BE2C (cell line): ENCODE data around the gene ETNK2.

ENCODE experiments used
- DNase-seq: peaks from one replicate; pipeline ENCODE4 v3.0.0-alpha.2; 2020
- H3K27me3 ChIP-seq: fragments of 250-450 bp; sonication (Bioruptor Pico); 2 replicates; pipeline ENCODE4 v1.5.1; 2020; ENCODE audit warnings: mild to moderate bottlenecking
- H3K36me3 ChIP-seq: fragments of 250-450 bp; sonication (Bioruptor Pico); 2 replicates; pipeline ENCODE4 v1.5.1; 2020; ENCODE audit warnings: mild to moderate bottlenecking
- H3K4me1 ChIP-seq: fragments of 250-450 bp; sonication (Bioruptor Pico); 2 replicates; pipeline ENCODE4 v1.5.1; 2020
- H3K4me3 ChIP-seq: 2 replicates; pipeline ENCODE4 v1.5.1; 2011; ENCODE audit warnings: low read depth, low read length
- H3K9me3 ChIP-seq: fragments of 250-450 bp; sonication (Bioruptor Pico); 2 replicates; pipeline ENCODE4 v1.5.1; 2020
- TF ChIP-seq, protein P1 (sequence below): IDR thresholded peaks from 2 replicates; pipeline ENCODE4 v1.5.1; 2012; ENCODE audit warnings: mild to moderate bottlenecking, low read depth, low read length

Gene ETNK2

DNA sequence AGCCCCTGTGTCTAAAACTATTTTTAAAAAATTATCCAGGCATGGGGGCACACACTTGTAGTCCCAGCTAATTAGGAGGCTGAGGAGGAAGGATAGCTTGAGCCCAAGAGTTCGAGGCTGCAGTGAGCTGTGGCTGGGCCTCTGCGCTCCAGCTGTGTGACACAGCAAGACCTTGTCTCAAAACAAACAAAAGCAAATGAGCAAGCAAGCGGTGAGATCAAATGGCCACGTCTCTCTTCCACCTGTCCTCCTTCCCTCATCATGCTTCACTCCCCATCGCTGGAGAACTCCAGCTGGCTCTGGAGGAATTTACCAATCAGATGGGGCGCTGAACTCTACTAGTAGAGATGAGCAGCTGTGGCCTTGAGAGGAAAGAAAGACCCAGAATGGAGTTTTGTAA, 28.3 kb upstream of the ETNK2 start:
- Histone ChIP-seq H3K27me3 (peaks cover 2% of the 10 kb centered on the region; the same call in 1 of the 2 replicates), H3K4me3 (no peak overlapping the region), H3K4me1 (no peaks in the 10 kb centered on the region), H3K36me3 (no peaks in the 10 kb centered on the region), H3K9me3 (no peaks in the 10 kb centered on the region)
- DNase-seq, result no peak
- TF ChIP-seq, protein P1, sequence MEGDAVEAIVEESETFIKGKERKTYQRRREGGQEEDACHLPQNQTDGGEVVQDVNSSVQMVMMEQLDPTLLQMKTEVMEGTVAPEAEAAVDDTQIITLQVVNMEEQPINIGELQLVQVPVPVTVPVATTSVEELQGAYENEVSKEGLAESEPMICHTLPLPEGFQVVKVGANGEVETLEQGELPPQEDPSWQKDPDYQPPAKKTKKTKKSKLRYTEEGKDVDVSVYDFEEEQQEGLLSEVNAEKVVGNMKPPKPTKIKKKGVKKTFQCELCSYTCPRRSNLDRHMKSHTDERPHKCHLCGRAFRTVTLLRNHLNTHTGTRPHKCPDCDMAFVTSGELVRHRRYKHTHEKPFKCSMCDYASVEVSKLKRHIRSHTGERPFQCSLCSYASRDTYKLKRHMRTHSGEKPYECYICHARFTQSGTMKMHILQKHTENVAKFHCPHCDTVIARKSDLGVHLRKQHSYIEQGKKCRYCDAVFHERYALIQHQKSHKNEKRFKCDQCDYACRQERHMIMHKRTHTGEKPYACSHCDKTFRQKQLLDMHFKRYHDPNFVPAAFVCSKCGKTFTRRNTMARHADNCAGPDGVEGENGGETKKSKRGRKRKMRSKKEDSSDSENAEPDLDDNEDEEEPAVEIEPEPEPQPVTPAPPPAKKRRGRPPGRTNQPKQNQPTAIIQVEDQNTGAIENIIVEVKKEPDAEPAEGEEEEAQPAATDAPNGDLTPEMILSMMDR, result no peak

DNA sequence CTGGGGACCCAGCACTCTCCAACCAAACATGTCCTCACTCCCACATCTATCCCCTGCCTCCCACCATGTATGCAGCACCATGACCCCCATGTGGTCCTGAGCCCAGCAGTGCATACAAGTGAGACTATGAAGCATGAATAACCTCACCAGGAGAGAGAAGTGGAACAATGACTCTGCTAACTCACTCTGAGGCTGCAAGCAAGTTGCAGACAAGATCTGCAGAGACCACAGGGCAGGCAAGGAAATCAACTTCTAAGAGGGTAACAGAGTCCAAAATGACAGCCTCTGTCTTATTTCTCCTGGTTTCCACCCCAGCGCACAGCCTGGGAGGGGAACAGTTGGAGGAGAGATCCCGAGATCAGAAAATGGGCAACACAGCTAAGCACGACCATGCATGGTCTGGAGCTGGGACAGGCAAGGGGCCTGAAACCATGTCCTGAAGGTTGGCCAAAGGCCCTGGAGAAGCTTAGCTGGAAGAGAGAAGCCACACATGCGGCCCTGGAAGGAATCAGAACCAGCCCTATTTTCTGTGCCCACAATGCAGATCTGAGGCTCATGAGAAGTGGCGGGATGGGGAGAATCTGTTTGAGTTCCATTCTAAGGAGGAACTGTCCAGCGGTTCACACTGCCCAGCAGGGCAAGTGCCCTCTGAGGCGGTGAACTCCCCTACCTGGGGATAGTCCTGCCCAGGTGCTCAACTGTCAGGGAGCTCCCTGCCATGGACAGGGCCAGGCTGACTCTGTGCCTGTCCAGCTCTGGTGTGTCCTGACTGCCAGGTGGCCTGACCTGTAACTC, 26.8 kb upstream of the ETNK2 start:
- TF ChIP-seq, protein P1, result no peak
- Histone ChIP-seq H3K4me3 (no peak overlapping the region), H3K9me3 (no peaks in the 10 kb centered on the region), H3K27me3 (peaks cover 2% of the 10 kb centered on the region; the same call in 1 of the 2 replicates), H3K4me1 (no peaks in the 10 kb centered on the region), H3K36me3 (no peaks in the 10 kb centered on the region)
- no peak for DNase-seq

DNA sequence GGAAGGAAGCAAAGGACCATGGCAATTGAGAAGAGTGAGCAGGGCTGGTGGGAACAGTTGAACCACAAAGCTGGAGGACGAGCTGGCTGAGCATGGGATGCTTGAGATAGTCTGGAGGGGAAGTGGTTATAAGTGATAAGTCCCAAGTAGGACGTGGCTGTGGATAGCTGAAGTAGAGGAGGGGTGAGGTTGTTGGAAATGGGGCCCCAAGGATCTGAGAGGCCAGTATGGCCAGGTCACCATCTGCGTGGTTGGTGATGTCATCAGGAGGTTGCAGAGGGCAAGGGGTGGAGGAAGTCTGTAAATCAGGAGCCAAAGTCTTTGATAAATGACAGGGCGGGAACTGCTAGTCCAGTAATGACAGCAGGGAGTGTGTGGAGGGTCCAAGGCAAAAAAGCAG, 25.3 kb upstream of the ETNK2 start:
- Histone ChIP-seq H3K9me3 (no peaks in the 10 kb centered on the region), H3K36me3 (no peaks in the 10 kb centered on the region), H3K4me1 (no peaks in the 10 kb centered on the region), H3K4me3 (no peak overlapping the region), H3K27me3 (peaks cover 2% of the 10 kb centered on the region; the same call in 1 of the 2 replicates)
- TF ChIP-seq, protein P1, result no peak
- DNase-seq, result no peak

DNA sequence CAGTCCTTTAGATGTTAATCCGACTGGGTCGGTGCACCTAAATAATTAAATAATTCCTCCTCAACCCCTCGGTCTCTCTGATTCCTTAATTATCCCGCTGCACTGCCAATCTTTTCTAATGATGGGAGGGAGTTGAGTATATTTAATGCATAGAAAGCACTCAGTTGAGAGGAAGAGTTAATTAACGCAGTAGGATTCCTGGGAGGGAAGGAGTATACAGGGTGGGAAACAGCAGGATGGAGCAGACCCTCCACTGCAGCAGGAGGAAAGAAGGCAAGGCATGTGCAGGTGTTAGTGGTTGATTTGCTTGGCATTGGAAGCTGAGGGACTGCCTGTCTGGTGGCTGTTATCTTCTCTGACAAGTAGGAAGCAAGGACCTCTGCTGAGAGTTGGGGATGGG, 24.2 kb upstream of the ETNK2 start:
- H3K27me3 ChIP-seq, result peaks cover 2% of the 10 kb centered on the region; the same call in 1 of the 2 replicates
- no peaks in the 10 kb centered on the region for H3K36me3 ChIP-seq
- no peaks in the 10 kb centered on the region for H3K4me1 ChIP-seq
- no peaks in the 10 kb centered on the region for H3K9me3 ChIP-seq
- DNase-seq, result no peak
- H3K4me3 ChIP-seq, result no peak overlapping the region
- TF ChIP-seq, protein P1, result no peak

DNA sequence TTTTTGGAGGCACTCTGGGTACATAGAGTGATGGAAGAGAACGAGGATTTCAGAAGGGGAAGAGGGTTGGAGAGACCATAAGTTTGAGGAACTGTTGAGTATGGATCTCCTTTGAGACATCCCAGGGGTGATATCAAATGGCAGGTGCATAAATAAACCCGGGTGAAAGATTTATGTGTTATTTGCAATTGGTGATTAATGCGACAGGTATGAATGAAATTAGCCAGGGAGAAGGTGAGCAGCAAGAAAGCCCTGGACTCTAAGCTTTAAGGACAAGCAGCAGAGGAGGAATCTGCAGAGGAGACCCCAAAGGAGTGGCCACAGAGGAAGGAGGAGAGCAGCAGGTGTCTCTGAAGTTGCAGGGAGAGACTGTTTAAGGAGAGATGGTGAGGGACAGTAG, 23.1 kb upstream of the ETNK2 start:
- peaks cover 5% of the 10 kb centered on the region for H3K9me3 ChIP-seq
- no peak overlapping the region for H3K4me3 ChIP-seq
- peaks cover 2% of the 10 kb centered on the region; the same call in 1 of the 2 replicates for H3K27me3 ChIP-seq
- no peaks in the 10 kb centered on the region for H3K36me3 ChIP-seq
- TF ChIP-seq, protein P1, result no peak
- no peak for DNase-seq
- no peaks in the 10 kb centered on the region for H3K4me1 ChIP-seq

DNA sequence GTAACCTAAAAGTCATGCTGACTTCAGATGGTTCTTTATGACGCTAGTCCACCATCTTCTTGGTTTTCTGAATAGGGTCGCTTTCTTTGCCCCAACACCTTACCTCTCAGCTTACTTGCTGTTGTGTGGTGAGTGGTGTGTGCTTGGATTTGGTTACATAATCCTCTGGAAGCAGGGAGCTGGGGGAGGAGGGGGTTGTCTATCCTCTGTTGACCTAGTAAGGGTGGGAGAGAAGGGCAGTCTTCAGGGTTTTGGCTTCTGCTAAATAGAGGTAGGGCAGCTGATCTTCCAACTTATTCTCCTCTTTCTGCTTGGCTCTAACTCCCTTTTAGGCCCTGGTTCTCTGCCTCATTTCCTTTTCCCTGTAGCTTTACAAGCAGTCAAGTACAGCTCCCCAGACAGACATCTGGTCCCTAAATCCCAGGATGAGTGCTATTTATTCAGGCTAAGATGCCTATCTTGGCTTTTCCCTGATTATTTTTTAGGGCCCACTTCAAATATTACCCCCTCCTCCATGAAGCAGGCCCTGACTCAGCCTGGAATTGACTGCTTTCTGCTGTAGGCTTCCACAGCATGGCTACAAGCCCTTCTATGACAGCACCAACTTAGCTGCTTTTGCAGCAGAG, 20.7 kb upstream of the ETNK2 start:
- Histone ChIP-seq H3K4me1 (no peaks in the 10 kb centered on the region), H3K9me3 (peaks cover 6% of the 10 kb centered on the region), H3K4me3 (no peak overlapping the region), H3K27me3 (peaks cover 2% of the 10 kb centered on the region; the same call in 1 of the 2 replicates), H3K36me3 (no peaks in the 10 kb centered on the region)
- DNase-seq, result no peak
- TF ChIP-seq, protein P1, result no peak
